Mucosa of descending colon (tissue), 3 donors: ENCODE results near the gene TCIRG1. TPM values are rescaled to one million over a fixed set of nuclear protein-coding genes. Genes with fewer than 3 reads are reported as not detected.
"Not testable (repeated sequence)": the region's sequence is repeated elsewhere in the genome, so short reads cannot be mapped to it uniquely, and the experiment has no call there.

ENCODE experiments used
- ATAC-seq: fragments of 200-7000 bp; cut with Tn5 transposase; one replicate; pipeline ENCODE4 v1.9.1; 2020; ENCODE audit warnings: mild to moderate bottlenecking, moderate library complexity
- DNase-seq, 3 donors: peaks; one replicate each; pipeline ENCODE4 v3.0.0-alpha.2; 2020
- H3K36me3 ChIP-seq: fragments of 200-600 bp; one replicate; pipeline ENCODE4 v1.8.0; 2021; ENCODE audit warnings: low read depth, mild to moderate bottlenecking
- H3K4me1 ChIP-seq: fragments of 200-600 bp; one replicate; pipeline ENCODE4 v1.8.0; 2021; ENCODE audit warnings: low read depth, mild to moderate bottlenecking
- H3K4me3 ChIP-seq: fragments of 200-600 bp; one replicate; pipeline ENCODE4 v1.8.0; 2021; ENCODE audit warnings: mild to moderate bottlenecking
- H3K9me3 ChIP-seq: fragments of 200-600 bp; one replicate; pipeline ENCODE4 v1.8.0; 2021; ENCODE audit warnings: mild to moderate bottlenecking
- CTCF ChIP-seq: fragments of 200-600 bp; IDR thresholded peaks from one replicate; pipeline ENCODE4 v1.8.0; 2022; ENCODE audit warnings: antibody characterized with exemption, mild to moderate bottlenecking
- intact Hi-C, 2 donors: fragments of 100-400 bp; cut with DNase I in 1 of 2; cut with micrococcal nuclease in 1 of 2; formaldehyde crosslinking; loops; one replicate each; pipeline versions ENCODE4 v1.11.0 to v1.11.1; 2022; cut with DNase I, micrococcal nuclease
- long read RNA-seq, 2 donors: library from polyadenylated mRNA; unstranded; transcript quantifications; one replicate each; pipeline ENCODE4 v2.0.0, GENCODE V29; 2019 to 2021
- total RNA-seq, 3 donors: library from RNA; stranded (reverse); fragmentation: NEBNext Ultra II Directional in 2 of 3; extraction: Animal tissue kit (Norgen Biotek cat#: 25700) in 2 of 3; gene quantifications; one replicate each; pipeline versions ENCODE4 v1.2.1 to v1.2.4, GENCODE V29; 2021 to 2023
- donor health status: DM: no; HTN: no; CAD: no; lungs with moderate emphysema.
- donor health status: DM: no; HTN: no; CAD: no.
- donor health status: DM: no; HTN: yes; CAD: no.

TCIRG1 gene
- 100 to 1,000 TPM; 155 to 189 (median 166) TPM for total RNA-seq
- long read RNA-seq, donor 1, transcript TCIRG1-201 (20 exons, 2,677 nt) = major isoform, 54 of 271 reads
- long read RNA-seq, donor 1, transcript TCIRG1-213 (15 exons, 2,457 nt) = minor isoform, 16 of 271 reads
- long read RNA-seq, donor 1, partial matches to known transcripts = 64 of 271 reads
- long read RNA-seq, donor 1, other reads (novel, unspliced or antisense) = 136 of 271 reads
- long read RNA-seq, donor 2, transcript TCIRG1-201 (20 exons, 2,677 nt) = major isoform, 38 of 114 reads
- long read RNA-seq, donor 2, partial matches to known transcripts = 14 of 114 reads
- long read RNA-seq, donor 2, other reads (novel, unspliced or antisense) = 61 of 114 reads

- peak within 1 kb of the TSS; percentile 73 for H3K4me3 ChIP-seq
- intact Hi-C loops = no loop called here
- H3K9me3 ChIP-seq = no peaks in the 10 kb centered on the region
- no peak for TF ChIP-seq CTCF
- H3K4me1 ChIP-seq = peaks cover 19% of the 10 kb centered on the region
- DNase-seq (peak; percentile 92 to 94 (median 93)), ATAC-seq (peak; percentile 87)
- peaks cover 5% of the 10 kb centered on the region for H3K36me3 ChIP-seq
Observed at GRCh38 chr11:68038718-68039525, at the start of gene TCIRG1. Gene TCIRG1, plus strand, starts transcription at chr11:68039025. Its CDS starts 2,247 bp downstream, at chr11:68041272.

- intact Hi-C loops, H3K9me3 ChIP-seq, H3K4me3 ChIP-seq, H3K4me1 ChIP-seq, H3K36me3 ChIP-seq: not testable (repeated sequence)
- DNase-seq (peak in 2 of 3 donors; percentile 58 to 67), ATAC-seq (peak; percentile 56)
Observed at GRCh38 chr11:67990546-67991346, 48.1 kb upstream of the TCIRG1 start.

GRCh38 chr11:67991347-67992121, 47.3 kb upstream of the TCIRG1 start:
- H3K36me3 ChIP-seq, H3K4me3 ChIP-seq, H3K9me3 ChIP-seq, H3K4me1 ChIP-seq, intact Hi-C loops, ATAC-seq, DNase-seq: not testable (repeated sequence)

- H3K36me3 ChIP-seq, H3K4me3 ChIP-seq, H3K9me3 ChIP-seq, ATAC-seq, intact Hi-C loops: not testable (repeated sequence)
- H3K4me1 ChIP-seq = peaks cover 11% of the 10 kb centered on the region
- peak; percentile 58 for TF ChIP-seq CTCF
- peak; percentile 58 to 75 (median 73) for DNase-seq
Observed at GRCh38 chr11:67993821-67994220, 45.0 kb upstream of the TCIRG1 start.

GRCh38 chr11:67994387-67994786, 44.4 kb upstream of the TCIRG1 start:
- intact Hi-C loops, H3K36me3 ChIP-seq, H3K9me3 ChIP-seq, DNase-seq, ATAC-seq, H3K4me3 ChIP-seq: not testable (repeated sequence)
- H3K4me1 ChIP-seq = peaks cover 11% of the 10 kb centered on the region

GRCh38 chr11:67995129-67995528, 43.7 kb upstream of the TCIRG1 start:
- DNase-seq, ATAC-seq, intact Hi-C loops, H3K36me3 ChIP-seq, H3K9me3 ChIP-seq, H3K4me3 ChIP-seq: not testable (repeated sequence)
- peaks cover 11% of the 10 kb centered on the region for H3K4me1 ChIP-seq

GRCh38 chr11:67995579-67995978, 43.2 kb upstream of the TCIRG1 start:
- ATAC-seq, intact Hi-C loops, H3K36me3 ChIP-seq, DNase-seq, H3K4me3 ChIP-seq, H3K9me3 ChIP-seq: not testable (repeated sequence)
- H3K4me1 ChIP-seq = peaks cover 11% of the 10 kb centered on the region
